ENCODE measurements around the gene PLXNA4.

- TF ChIP-seq POLR2A (IDR thresholded peaks at IDR 0.05; ENCODE audit: low read depth, low read length) (no peak), TAF1 (IDR thresholded peaks at IDR 0.05; ENCODE audit: borderline replicate concordance, low read depth, low read length) (no peak)
These were observed 341.6 kb downstream of the PLXNA4 start for GRCh38 chr7:132234711-132235110.

Data from GM12892 (cell line).